ENCODE measurements around the gene TIMM22.
"Not testable (repeated sequence)": the region's sequence is repeated elsewhere in the genome, so short reads cannot be mapped to it uniquely, and the experiment has no call there.

The TIMM22 gene

DNA sequence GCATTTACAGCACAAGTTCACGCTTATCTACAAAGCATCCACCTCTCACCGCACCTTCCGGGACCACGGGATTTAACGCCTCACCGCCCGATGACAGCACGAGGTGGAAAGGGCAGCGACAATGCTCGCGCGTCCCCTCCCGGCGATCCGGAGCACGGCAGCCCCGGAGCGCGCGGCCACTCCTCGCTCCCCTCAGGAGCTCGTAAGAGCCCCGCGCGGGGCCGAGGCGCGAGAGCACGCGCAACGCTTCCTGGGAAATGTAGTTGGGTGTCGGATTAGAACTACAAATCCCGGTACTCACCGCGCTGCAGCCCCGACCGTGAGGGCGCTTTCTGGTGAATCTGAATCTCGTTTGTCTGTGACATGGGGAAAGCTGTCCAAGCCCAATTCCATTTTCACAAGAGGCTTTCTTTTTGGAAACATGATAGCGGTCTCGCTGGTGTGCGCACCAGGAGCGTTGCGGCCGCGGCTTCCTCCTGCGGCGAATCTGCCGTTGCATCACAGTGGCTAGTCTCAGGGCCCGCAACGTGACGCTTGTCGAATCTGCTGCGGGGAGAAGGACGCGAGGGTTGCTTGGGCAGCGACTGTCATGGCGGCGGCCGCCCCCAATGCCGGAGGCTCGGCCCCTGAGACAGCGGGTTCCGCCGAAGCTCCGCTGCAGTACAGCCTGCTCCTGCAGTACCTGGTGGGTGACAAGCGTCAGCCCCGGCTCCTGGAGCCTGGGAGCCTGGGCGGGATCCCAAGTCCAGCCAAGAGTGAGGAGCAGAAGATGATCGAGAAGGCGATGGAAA lies at the start of gene TIMM22:
TSS of gene TIMM22 (plus strand) at position 576 of the 791 bp plus-strand sequence. CDS start at position 590, 14 bp downstream.
- H3K4me3 ChIP-seq (ENCODE audit: low read length): peak within 1 kb of the TSS; percentile 58
- no peaks in the 10 kb centered on the region for H3K27me3 ChIP-seq (ENCODE audit: control insufficient read depth, insufficient read depth, low read length)
- peaks cover 14% of the 10 kb centered on the region for H3K4me1 ChIP-seq (ENCODE audit: control insufficient read depth, insufficient read depth, low read length)
- no peaks in the 10 kb centered on the region for H3K36me3 ChIP-seq (ENCODE audit: control insufficient read depth, insufficient read depth, low read length)
- peak within 1 kb of the TSS; percentile 77 for H3K9ac ChIP-seq (ENCODE audit: low read length)
- H3K9me3 ChIP-seq (ENCODE audit: control insufficient read depth, low read length): no peaks in the 10 kb centered on the region

DNA sequence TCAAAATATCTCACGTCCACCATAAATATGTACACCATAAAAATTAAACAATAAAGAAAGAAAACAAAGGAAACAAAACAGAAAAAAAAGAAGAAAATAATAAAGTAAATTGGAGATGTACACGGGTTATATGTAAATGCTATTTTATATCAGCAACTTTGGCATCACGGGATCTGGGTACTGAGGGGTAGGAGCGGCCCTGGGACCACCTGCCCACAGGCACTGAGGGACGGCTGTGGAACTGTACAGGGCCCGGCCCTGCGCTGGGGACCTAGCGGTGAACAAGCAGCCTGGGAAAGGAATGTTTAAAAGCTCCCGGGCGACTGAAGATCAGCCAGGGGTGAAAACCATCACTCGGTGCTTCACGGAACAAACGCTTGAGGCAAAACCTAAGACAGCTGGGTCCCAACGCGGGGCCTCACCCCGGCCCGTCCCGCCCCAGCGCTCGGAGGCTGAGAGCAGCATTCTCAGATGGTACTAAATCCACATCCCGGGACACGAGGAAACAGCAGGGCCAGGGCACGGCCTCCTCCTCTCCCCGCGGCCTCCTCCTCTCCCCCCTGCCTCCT lies 48.6 kb upstream of the TIMM22 start:
- Histone ChIP-seq H3K9ac (ENCODE audit: low read length) (no peak overlapping the region), H3K9me3 (ENCODE audit: control insufficient read depth, low read length) (no peaks in the 10 kb centered on the region), H3K36me3 (ENCODE audit: control insufficient read depth, insufficient read depth, low read length) (no peaks in the 10 kb centered on the region), H3K4me1 (ENCODE audit: control insufficient read depth, insufficient read depth, low read length) (no peaks in the 10 kb centered on the region), H3K27me3 (ENCODE audit: control insufficient read depth, insufficient read depth, low read length) (no peaks in the 10 kb centered on the region), H3K4me3 (ENCODE audit: low read length) (no peak overlapping the region)

DNA sequence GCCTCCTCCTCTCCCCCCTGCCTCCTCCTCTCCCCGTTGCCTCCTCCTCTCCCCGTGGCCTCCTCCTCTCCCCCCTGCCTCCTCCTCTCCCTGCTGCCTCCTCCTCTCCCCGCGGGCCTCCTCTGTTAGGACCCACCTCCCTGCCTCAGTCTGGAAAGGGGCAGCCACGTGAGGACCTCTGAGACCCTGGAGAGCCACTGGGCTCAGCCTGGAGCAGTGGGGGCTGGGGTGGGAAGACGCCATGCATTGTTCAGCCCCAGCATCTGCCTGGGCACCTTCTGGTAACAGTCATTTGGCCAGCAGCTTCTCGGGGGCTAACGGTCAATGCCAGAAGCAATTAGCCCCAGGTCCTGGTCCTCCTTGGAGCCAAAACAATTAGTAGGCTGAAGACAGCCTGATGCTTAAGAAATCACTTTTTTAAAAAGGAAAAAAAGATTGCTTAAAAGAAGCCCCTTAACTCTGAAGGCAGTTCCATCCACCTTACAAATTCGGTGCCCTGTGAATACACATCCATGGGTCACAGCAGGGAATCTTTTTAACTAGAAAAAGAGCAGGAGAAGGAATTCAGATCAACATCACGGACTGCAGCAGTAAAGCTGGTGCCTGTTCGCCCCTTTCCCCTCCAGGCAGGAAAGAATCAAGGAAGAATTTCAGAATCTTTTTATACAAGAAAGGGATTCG lies 47.2 kb upstream of the TIMM22 start:
- Histone ChIP-seq H3K4me1 (ENCODE audit: control insufficient read depth, insufficient read depth, low read length) (no peaks in the 10 kb centered on the region), H3K9ac (ENCODE audit: low read length) (no peak overlapping the region), H3K27me3 (ENCODE audit: control insufficient read depth, insufficient read depth, low read length) (no peaks in the 10 kb centered on the region), H3K36me3 (ENCODE audit: control insufficient read depth, insufficient read depth, low read length) (no peaks in the 10 kb centered on the region), H3K9me3 (ENCODE audit: control insufficient read depth, low read length) (no peaks in the 10 kb centered on the region), H3K4me3 (ENCODE audit: low read length) (no peak overlapping the region)

DNA sequence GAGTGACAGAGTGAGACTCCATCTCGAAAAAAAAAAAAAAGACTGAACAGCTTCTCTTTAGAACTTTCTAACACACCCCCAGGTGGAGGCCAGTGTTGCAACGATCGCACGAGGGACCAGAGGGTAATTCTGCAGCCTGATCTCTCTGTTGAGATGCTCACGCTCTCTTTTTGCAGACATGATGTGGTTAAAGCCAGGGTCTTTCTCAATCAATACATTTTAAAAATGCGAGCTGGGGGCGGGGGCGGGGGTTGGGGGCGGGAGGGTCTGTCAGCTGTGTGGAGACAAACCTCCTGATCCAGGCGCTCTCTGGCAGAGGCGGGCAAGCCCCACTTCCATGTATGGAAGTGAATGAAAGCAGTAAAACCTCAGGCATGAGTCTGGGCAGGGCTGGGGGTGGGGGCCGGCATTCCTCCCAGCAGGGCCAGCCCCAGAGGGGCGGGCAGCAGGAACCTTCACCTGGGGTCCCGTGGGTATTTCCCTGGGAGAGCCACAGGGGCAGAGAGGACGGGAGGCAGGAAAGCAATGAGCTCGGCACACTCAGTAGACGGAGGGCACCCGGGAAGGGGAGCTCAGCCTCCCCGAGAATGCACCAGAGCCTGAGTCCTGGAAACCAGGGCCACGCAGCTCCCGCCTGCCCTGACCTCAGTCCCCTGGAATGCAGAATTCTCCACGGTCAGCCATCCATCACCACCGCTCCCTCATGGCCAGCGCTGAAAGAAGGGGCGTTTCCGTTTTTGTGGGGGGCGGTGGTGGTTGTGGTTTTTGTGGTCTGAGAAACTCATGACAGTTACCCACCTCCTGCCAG lies 45.4 kb upstream of the TIMM22 start:
- Histone ChIP-seq H3K36me3 (ENCODE audit: control insufficient read depth, insufficient read depth, low read length) (no peaks in the 10 kb centered on the region), H3K4me3 (ENCODE audit: low read length) (no peak overlapping the region), H3K9ac (ENCODE audit: low read length) (no peak overlapping the region), H3K4me1 (ENCODE audit: control insufficient read depth, insufficient read depth, low read length) (no peaks in the 10 kb centered on the region), H3K27me3 (ENCODE audit: control insufficient read depth, insufficient read depth, low read length) (no peaks in the 10 kb centered on the region), H3K9me3 (ENCODE audit: control insufficient read depth, low read length) (no peaks in the 10 kb centered on the region)

DNA sequence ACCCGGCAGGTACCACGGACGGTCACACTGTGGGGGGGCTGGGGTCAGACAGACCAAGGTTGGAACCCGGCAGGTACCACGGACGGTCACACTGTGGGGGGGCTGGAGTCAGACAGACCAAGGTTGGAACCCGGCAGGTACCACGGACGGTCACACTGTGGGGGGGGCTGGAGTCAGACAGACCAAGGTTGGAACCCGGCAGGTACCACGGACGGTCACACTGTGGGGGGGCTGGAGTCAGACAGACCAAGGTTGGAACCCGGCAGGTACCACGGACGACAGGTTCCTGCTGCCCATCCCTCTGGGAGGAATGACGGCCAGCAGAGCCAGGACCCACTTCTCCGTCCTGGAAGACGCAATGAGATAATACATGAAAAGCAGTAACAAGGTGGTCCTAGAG lies 44.3 kb upstream of the TIMM22 start:
- H3K9me3 ChIP-seq (ENCODE audit: control insufficient read depth, low read length); H3K9ac ChIP-seq (ENCODE audit: low read length); H3K4me3 ChIP-seq (ENCODE audit: low read length); H3K36me3 ChIP-seq (ENCODE audit: control insufficient read depth, insufficient read depth, low read length); H3K4me1 ChIP-seq (ENCODE audit: control insufficient read depth, insufficient read depth, low read length); H3K27me3 ChIP-seq (ENCODE audit: control insufficient read depth, insufficient read depth, low read length): not testable (repeated sequence)

DNA sequence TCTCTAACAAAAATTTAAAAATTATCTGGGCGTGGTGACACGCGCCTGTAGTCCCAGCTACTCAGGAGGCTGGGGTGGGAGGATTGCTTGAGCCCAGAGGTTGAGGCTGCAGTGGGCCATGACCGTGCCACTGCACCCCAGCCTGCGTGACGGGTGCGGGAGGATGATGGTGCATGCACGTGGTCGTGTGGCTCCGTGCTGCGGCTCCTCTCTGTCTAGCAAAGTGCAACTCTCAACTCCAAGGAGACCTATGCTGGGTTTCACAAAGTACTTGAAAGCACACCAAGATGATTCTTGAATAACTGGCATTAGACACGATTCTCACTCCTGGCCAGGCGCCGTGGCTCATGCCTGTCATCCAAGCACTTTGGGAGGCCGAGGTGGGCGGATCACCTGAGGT lies 43.2 kb upstream of the TIMM22 start:
- Histone ChIP-seq H3K27me3 (ENCODE audit: control insufficient read depth, insufficient read depth, low read length) (no peaks in the 10 kb centered on the region), H3K4me1 (ENCODE audit: control insufficient read depth, insufficient read depth, low read length) (no peaks in the 10 kb centered on the region), H3K4me3 (ENCODE audit: low read length) (no peak overlapping the region), H3K9ac (ENCODE audit: low read length) (no peak overlapping the region), H3K36me3 (ENCODE audit: control insufficient read depth, insufficient read depth, low read length) (no peaks in the 10 kb centered on the region), H3K9me3 (ENCODE audit: control insufficient read depth, low read length) (no peaks in the 10 kb centered on the region)

DNA sequence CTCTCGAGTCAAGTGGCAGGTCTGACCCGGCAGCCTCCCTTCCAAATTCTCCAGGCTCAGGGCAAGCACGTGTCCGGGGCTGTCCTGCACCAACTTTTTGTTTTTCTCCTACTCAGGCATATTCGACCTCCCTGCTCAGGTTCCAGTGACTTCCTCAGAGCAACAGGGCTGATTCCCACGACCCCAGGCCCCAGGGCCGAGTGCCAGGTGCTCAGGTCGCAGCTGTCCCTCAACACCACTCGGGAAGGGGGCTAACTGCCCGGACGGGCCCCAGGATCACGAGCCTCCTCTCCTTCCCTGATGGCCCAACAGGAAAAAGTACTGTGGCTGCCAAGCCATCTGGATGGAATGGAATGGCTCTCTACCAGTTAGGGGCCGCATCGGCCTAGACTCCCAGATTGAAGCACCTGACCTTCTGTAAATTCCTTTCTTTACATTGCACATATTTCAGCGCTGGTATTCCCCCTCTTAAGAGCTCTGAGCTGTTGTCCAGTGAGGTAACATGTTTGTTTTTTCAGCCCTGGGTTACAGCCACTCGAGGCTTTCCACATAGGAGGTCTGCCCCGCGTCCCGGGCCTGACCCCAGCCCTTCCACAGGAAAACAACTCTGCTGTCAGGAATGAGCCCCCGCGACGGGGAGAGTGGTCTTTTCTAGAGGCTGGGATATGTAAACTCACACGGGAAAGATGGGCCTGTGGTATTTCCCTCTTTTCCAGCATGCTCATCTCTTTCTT lies 42.3 kb upstream of the TIMM22 start:
- Histone ChIP-seq H3K9ac (ENCODE audit: low read length) (no peak overlapping the region), H3K9me3 (ENCODE audit: control insufficient read depth, low read length) (no peaks in the 10 kb centered on the region), H3K4me3 (ENCODE audit: low read length) (no peak overlapping the region), H3K27me3 (ENCODE audit: control insufficient read depth, insufficient read depth, low read length) (no peaks in the 10 kb centered on the region), H3K36me3 (ENCODE audit: control insufficient read depth, insufficient read depth, low read length) (no peaks in the 10 kb centered on the region), H3K4me1 (ENCODE audit: control insufficient read depth, insufficient read depth, low read length) (no peaks in the 10 kb centered on the region)

DNA sequence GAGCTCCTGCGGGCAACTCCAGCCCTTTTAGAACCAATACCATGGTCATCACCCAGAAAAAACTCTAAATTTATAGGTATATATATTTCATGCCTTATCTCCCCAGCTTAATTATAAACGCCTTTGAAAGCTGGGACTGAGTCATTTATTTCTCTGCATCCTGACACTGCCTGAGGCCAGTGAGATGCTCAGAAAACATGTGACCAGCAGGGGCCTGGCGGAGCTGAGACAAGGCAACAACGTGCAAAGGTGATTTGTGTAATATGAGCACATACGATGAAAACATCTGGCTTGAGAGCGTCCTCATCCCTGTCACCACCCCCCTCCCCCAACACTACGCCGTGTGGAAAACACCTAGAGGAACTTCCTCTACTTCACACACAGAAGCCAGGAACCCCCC lies 40.0 kb upstream of the TIMM22 start:
- H3K27me3 ChIP-seq (ENCODE audit: control insufficient read depth, insufficient read depth, low read length): no peaks in the 10 kb centered on the region
- H3K4me1 ChIP-seq (ENCODE audit: control insufficient read depth, insufficient read depth, low read length): no peaks in the 10 kb centered on the region
- H3K4me3 ChIP-seq (ENCODE audit: low read length): no peak overlapping the region
- no peaks in the 10 kb centered on the region for H3K36me3 ChIP-seq (ENCODE audit: control insufficient read depth, insufficient read depth, low read length)
- H3K9ac ChIP-seq (ENCODE audit: low read length): no peak overlapping the region
- H3K9me3 ChIP-seq (ENCODE audit: control insufficient read depth, low read length): no peaks in the 10 kb centered on the region

DNA sequence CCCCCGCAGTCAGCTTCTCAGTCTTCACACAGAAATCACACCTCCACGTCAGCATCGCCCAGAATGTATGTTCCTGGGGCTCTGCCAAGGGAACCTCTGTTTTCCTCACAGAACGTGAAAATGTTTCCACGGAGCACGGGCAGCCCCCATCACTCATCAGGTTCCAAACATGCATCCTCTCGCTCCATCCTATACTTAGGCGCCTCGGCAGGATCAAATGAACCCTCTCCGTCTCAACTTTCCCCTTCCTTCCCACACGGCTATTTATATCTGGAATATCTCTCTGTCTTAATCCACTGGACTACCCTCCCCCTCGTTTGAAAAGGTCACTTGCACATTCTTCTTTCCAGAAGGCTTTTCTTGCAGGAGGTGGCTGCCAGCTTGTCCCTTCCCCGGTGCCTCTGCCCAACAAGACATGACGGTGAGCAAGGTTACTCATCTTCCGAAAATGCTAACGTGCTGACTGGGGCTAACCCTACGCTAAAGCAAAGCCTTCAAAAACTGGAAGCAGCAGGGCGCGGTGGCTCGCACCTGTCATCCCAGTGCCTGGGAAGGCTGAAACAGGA lies 39.0 kb upstream of the TIMM22 start:
- Histone ChIP-seq H3K9ac (ENCODE audit: low read length) (no peak overlapping the region), H3K36me3 (ENCODE audit: control insufficient read depth, insufficient read depth, low read length) (no peaks in the 10 kb centered on the region), H3K4me3 (ENCODE audit: low read length) (no peak overlapping the region), H3K27me3 (ENCODE audit: control insufficient read depth, insufficient read depth, low read length) (no peaks in the 10 kb centered on the region), H3K4me1 (ENCODE audit: control insufficient read depth, insufficient read depth, low read length) (no peaks in the 10 kb centered on the region), H3K9me3 (ENCODE audit: control insufficient read depth, low read length) (no peaks in the 10 kb centered on the region)

DNA sequence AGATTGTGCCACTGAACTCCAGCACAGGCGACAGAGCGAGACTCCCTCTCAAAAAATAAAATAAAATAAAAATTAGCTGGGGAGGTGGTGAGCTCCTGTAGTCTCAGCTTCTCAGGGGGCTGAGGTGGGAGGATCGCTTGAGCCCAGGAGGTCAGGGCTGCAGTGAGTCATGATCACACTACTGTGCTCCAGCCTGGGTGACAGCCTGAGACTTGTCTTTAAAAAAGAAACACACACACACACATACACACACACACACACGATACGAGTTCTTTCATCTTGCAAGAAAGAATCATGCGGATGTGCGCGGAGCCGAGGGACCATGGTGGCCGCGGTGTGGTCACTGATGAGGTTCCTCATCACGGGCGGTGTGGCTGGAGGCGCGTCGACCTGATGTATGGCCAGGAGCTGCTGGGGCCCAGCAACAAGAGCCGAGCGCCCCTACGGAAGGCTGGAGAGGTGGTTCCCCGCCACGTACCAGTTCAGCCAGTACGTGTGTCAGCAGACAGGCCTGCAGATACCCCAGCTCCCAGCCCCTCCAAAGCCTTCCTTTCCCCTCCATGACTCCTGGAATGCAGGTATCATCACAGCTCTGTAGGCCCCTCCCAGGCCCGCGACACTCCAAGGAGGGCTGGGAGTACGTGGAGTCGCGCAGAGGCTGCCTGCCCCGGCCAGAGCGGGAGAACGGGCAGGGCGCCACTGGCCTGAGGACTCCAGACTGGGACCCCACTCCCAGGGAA lies 38.0 kb upstream of the TIMM22 start:
- Histone ChIP-seq H3K36me3 (ENCODE audit: control insufficient read depth, insufficient read depth, low read length) (no peaks in the 10 kb centered on the region), H3K4me3 (ENCODE audit: low read length) (no peak overlapping the region), H3K9me3 (ENCODE audit: control insufficient read depth, low read length) (no peaks in the 10 kb centered on the region), H3K9ac (ENCODE audit: low read length) (no peak overlapping the region), H3K27me3 (ENCODE audit: control insufficient read depth, insufficient read depth, low read length) (no peaks in the 10 kb centered on the region), H3K4me1 (ENCODE audit: control insufficient read depth, insufficient read depth, low read length) (no peaks in the 10 kb centered on the region)

DNA sequence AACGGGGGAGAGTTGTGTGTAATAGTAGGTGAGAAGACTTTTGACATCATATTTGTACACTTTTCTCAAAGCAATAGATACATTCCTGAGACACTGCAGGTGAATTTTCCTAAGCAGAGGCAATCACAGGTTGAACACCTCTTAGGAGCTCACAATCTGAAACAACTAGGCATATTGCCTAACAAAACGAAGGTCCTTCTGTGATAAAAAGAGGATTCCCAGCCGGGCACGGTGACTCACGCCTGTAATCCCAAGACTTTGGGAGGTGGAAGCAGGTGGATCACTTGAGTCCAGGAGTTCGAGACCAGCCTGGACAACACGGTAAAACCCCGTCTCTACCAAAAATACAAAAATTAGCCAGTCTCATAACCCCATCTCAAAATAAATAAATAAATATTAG lies 34.8 kb upstream of the TIMM22 start:
- no peaks in the 10 kb centered on the region for H3K27me3 ChIP-seq (ENCODE audit: control insufficient read depth, insufficient read depth, low read length)
- H3K36me3 ChIP-seq (ENCODE audit: control insufficient read depth, insufficient read depth, low read length): no peaks in the 10 kb centered on the region
- H3K9ac ChIP-seq (ENCODE audit: low read length): no peak overlapping the region
- H3K4me3 ChIP-seq (ENCODE audit: low read length): no peak overlapping the region
- H3K4me1 ChIP-seq (ENCODE audit: control insufficient read depth, insufficient read depth, low read length): no peaks in the 10 kb centered on the region
- no peaks in the 10 kb centered on the region for H3K9me3 ChIP-seq (ENCODE audit: control insufficient read depth, low read length)

Measured in mucosa of stomach (tissue), 1 donor.